ENCODE data around the gene ANKHD1. TPM values are rescaled to one million over a fixed set of nuclear protein-coding genes. Genes with fewer than 3 reads are reported as not detected.

ANKHD1 gene
- total and polyA plus RNA-seq, 9 of the 15 experiments (the other 6 are each of a cell fraction or from before 2014, with no cell fraction given): 38.9 to 138 (median 78.7) TPM

DNA sequence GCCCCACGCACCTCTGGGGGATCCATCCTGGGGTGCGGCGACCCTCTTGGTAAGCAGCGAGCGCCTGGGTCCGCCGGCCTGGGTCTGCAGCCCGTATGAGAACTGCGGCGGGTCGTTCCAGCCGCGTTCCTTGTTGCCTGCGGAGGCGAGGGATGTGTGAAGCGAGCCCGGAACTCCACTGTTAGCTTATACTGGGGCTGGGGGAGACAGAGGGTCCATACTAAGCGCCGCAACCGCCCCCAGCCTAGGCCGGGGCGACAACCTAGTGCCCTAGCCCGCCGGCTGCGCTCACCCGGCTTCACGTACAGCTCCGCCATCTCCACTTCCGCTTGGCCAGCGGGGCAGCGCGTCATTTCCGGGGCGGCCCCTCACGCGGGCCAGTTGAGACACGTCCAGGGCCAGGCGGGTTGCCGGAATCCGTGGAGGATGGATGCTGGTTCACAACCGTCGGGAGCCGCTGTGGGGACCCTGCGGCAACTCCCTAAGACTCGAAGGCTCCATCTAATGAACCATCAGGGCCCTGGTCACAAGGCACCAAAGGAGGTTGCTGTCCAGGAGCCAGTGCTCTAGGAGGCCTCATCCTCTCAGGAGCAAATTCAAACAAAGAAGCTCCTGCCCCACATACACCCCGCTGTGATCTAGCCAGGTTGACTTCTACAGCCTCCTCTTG is 155.6 kb downstream of the ANKHD1 start, which contains the start of gene SRA1 (continued):
- TF ChIP-seq, protein P1, sequence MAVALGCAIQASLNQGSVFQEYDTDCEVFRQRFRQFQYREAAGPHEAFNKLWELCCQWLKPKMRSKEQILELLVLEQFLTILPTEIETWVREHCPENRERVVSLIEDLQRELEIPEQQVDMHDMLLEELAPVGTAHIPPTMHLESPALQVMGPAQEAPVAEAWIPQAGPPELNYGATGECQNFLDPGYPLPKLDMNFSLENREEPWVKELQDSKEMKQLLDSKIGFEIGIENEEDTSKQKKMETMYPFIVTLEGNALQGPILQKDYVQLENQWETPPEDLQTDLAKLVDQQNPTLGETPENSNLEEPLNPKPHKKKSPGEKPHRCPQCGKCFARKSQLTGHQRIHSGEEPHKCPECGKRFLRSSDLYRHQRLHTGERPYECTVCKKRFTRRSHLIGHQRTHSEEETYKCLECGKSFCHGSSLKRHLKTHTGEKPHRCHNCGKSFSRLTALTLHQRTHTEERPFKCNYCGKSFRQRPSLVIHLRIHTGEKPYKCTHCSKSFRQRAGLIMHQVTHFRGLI (CRISPR knock-in tag; IDR thresholded peaks at IDR 0.05): no peak
- TF ChIP-seq TAF7 (tag; IDR thresholded peaks at IDR 0.05) (peak; percentile 76), PCBP1 (IDR thresholded peaks at IDR 0.05; ENCODE audit: low read depth, low read length, poor library complexity, severe bottlenecking) (peak; percentile 32), TSC22D4 (tag; IDR thresholded peaks at IDR 0.05) (no peak), GABPB2 (CRISPR knock-in tag; conservative IDR thresholded peaks at IDR 0.05) (no peak), ZNF436 (CRISPR knock-in tag; IDR thresholded peaks at IDR 0.05) (no peak), BCOR (IDR thresholded peaks at IDR 0.05) (no peak), SIN3A (IDR thresholded peaks at IDR 0.05; ENCODE audit: borderline replicate concordance in 2 of 2, control insufficient read depth in 1 of 2, low read depth in 2 of 2, low read length in 2 of 2) (peak in 1 of 2 experiments; percentile 81; a peak in 2 of 4 replicates), PRPF4 (IDR thresholded peaks at IDR 0.05; ENCODE audit: insufficient read depth, low read depth, low read length, poor library complexity, severe bottlenecking) (no peak), JUND (IDR thresholded peaks at IDR 0.05; ENCODE audit: borderline replicate concordance, low read depth, low read length) (peak; percentile 73), JUND (tag; IDR thresholded peaks at IDR 0.05; ENCODE audit: borderline replicate concordance, low read depth, low read length) (peak; percentile 34; the same call in 2 of the 3 replicates), SNRNP70 (optimal IDR thresholded peaks at IDR 0.05; ENCODE audit: low read depth, low read length) (no peak), KDM1A (IDR thresholded peaks at IDR 0.05) (no peak), ZBED1 (IDR thresholded peaks at IDR 0.05) (no peak)
- TF ChIP-seq, protein P2, sequence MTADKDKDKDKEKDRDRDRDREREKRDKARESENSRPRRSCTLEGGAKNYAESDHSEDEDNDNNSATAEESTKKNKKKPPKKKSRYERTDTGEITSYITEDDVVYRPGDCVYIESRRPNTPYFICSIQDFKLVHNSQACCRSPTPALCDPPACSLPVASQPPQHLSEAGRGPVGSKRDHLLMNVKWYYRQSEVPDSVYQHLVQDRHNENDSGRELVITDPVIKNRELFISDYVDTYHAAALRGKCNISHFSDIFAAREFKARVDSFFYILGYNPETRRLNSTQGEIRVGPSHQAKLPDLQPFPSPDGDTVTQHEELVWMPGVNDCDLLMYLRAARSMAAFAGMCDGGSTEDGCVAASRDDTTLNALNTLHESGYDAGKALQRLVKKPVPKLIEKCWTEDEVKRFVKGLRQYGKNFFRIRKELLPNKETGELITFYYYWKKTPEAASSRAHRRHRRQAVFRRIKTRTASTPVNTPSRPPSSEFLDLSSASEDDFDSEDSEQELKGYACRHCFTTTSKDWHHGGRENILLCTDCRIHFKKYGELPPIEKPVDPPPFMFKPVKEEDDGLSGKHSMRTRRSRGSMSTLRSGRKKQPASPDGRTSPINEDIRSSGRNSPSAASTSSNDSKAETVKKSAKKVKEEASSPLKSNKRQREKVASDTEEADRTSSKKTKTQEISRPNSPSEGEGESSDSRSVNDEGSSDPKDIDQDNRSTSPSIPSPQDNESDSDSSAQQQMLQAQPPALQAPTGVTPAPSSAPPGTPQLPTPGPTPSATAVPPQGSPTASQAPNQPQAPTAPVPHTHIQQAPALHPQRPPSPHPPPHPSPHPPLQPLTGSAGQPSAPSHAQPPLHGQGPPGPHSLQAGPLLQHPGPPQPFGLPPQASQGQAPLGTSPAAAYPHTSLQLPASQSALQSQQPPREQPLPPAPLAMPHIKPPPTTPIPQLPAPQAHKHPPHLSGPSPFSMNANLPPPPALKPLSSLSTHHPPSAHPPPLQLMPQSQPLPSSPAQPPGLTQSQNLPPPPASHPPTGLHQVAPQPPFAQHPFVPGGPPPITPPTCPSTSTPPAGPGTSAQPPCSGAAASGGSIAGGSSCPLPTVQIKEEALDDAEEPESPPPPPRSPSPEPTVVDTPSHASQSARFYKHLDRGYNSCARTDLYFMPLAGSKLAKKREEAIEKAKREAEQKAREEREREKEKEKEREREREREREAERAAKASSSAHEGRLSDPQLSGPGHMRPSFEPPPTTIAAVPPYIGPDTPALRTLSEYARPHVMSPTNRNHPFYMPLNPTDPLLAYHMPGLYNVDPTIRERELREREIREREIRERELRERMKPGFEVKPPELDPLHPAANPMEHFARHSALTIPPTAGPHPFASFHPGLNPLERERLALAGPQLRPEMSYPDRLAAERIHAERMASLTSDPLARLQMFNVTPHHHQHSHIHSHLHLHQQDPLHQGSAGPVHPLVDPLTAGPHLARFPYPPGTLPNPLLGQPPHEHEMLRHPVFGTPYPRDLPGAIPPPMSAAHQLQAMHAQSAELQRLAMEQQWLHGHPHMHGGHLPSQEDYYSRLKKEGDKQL (CRISPR knock-in tag; IDR thresholded peaks at IDR 0.05; ENCODE audit: borderline replicate concordance): no peak
- TF ChIP-seq, protein P3, sequence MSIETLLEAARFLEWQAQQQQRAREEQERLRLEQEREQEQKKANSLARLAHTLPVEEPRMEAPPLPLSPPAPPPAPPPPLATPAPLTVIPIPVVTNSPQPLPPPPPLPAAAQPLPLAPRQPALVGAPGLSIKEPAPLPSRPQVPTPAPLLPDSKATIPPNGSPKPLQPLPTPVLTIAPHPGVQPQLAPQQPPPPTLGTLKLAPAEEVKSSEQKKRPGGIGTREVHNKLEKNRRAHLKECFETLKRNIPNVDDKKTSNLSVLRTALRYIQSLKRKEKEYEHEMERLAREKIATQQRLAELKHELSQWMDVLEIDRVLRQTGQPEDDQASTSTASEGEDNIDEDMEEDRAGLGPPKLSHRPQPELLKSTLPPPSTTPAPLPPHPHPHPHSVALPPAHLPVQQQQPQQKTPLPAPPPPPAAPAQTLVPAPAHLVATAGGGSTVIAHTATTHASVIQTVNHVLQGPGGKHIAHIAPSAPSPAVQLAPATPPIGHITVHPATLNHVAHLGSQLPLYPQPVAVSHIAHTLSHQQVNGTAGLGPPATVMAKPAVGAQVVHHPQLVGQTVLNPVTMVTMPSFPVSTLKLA (conservative IDR thresholded peaks at IDR 0.05): peak; percentile 56 to 82
- TF ChIP-seq, protein P4, sequence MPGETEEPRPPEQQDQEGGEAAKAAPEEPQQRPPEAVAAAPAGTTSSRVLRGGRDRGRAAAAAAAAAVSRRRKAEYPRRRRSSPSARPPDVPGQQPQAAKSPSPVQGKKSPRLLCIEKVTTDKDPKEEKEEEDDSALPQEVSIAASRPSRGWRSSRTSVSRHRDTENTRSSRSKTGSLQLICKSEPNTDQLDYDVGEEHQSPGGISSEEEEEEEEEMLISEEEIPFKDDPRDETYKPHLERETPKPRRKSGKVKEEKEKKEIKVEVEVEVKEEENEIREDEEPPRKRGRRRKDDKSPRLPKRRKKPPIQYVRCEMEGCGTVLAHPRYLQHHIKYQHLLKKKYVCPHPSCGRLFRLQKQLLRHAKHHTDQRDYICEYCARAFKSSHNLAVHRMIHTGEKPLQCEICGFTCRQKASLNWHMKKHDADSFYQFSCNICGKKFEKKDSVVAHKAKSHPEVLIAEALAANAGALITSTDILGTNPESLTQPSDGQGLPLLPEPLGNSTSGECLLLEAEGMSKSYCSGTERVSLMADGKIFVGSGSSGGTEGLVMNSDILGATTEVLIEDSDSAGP (CRISPR knock-in tag; IDR thresholded peaks at IDR 0.05): no peak
